H9 (cell line): Measurements from ENCODE around the gene FAM163B. TPM values are rescaled to one million over a fixed set of nuclear protein-coding genes. Genes with fewer than 3 reads are reported as not detected.

Experiments
- DNase-seq: peaks from one replicate; pipeline ENCODE4 v3.0.0-alpha.2; 2017
- H2AFZ ChIP-seq: one replicate; pipeline ENCODE4 v1.6.1; 2013; ENCODE audit warnings: mild to moderate bottlenecking, low read length, control low read depth, moderate library complexity
- H2AK5ac ChIP-seq: 2 replicates; pipeline ENCODE4 v1.6.1; 2013; ENCODE audit warnings: low read length, control low read depth, mixed read lengths; ENCODE audit not compliant: insufficient read length
- H2BK120ac ChIP-seq: one replicate; pipeline ENCODE4 v1.6.1; 2013; ENCODE audit warnings: low read depth, mild to moderate bottlenecking, low read length, control low read depth, inconsistent platforms; ENCODE audit not compliant: poor library complexity, severe bottlenecking
- H2BK12ac ChIP-seq: 2 replicates; pipeline ENCODE4 v1.6.1; 2013; ENCODE audit warnings: low read length, control low read depth, mixed read lengths, low read depth; ENCODE audit not compliant: insufficient read length
- H2BK15ac ChIP-seq: 2 replicates; pipeline ENCODE4 v1.6.1; 2013; ENCODE audit warnings: low read depth, low read length, control low read depth
- H2BK20ac ChIP-seq: one replicate; pipeline ENCODE4 v1.6.1; 2013; ENCODE audit warnings: low read depth, mild to moderate bottlenecking, low read length, control low read depth, inconsistent platforms; ENCODE audit not compliant: poor library complexity, severe bottlenecking
- H2BK5ac ChIP-seq: 2 replicates; pipeline ENCODE4 v1.6.1; 2013; ENCODE audit warnings: low read length, control low read depth, mixed read lengths; ENCODE audit not compliant: insufficient read length
- H3K14ac ChIP-seq: 2 replicates; pipeline ENCODE4 v1.6.1; 2013; ENCODE audit warnings: low read length, control low read depth; ENCODE audit not compliant: insufficient read depth
- H3K18ac ChIP-seq: 2 replicates; pipeline ENCODE4 v1.6.1; 2013; ENCODE audit warnings: low read depth, mild to moderate bottlenecking, mixed read lengths, low read length, control low read depth; ENCODE audit not compliant: insufficient read length
- H3K23ac ChIP-seq: 2 replicates; pipeline ENCODE4 v1.6.1; 2013; ENCODE audit warnings: low read length, control low read depth, mixed read lengths, low read depth; ENCODE audit not compliant: insufficient read length
- H3K23me2 ChIP-seq: 2 replicates; pipeline ENCODE4 v1.6.1; 2013; ENCODE audit warnings: low read depth, mild to moderate bottlenecking, mixed read lengths, low read length, control low read depth; ENCODE audit not compliant: insufficient read length, poor library complexity, severe bottlenecking
- H3K27ac ChIP-seq: 2 replicates; pipeline ENCODE4 v1.5.1; 2013; ENCODE audit warnings: low read length, control low read depth, mixed read lengths, low read depth; ENCODE audit not compliant: insufficient read length
- H3K27me3 ChIP-seq: 2 replicates; pipeline ENCODE4 v1.6.1; 2013; ENCODE audit warnings: low read length, control low read depth, inconsistent platforms; ENCODE audit not compliant: insufficient read depth
- H3K4ac ChIP-seq: 2 replicates; pipeline ENCODE4 v1.6.1; 2013; ENCODE audit warnings: low read depth, mild to moderate bottlenecking, control low read depth, inconsistent platforms, low read length, moderate library complexity
- H3K4me1 ChIP-seq: 2 replicates; pipeline ENCODE4 v1.6.1; 2013; ENCODE audit warnings: low read length, control low read depth, inconsistent platforms; ENCODE audit not compliant: insufficient read depth
- H3K4me2 ChIP-seq: 2 replicates; pipeline ENCODE4 v1.6.1; 2013; ENCODE audit warnings: low read length, control low read depth, mixed read lengths; ENCODE audit not compliant: insufficient read length, insufficient read depth
- H3K56ac ChIP-seq: 2 replicates; pipeline ENCODE4 v1.6.1; 2013; ENCODE audit warnings: low read depth, mild to moderate bottlenecking, mixed read lengths, low read length, control low read depth; ENCODE audit not compliant: insufficient read length
- H3K79me1 ChIP-seq: 2 replicates; pipeline ENCODE4 v1.6.1; 2013; ENCODE audit warnings: low read depth, mild to moderate bottlenecking, moderate library complexity, low read length, control low read depth, inconsistent platforms; ENCODE audit not compliant: insufficient read depth, poor library complexity, severe bottlenecking
- H3K79me2 ChIP-seq: 2 replicates; pipeline ENCODE4 v1.6.1; 2013; ENCODE audit warnings: low read length, control low read depth, inconsistent platforms; ENCODE audit not compliant: insufficient read depth
- H3K9ac ChIP-seq: 2 replicates; pipeline ENCODE4 v1.6.1; 2013; ENCODE audit warnings: low read length, control low read depth, mixed read lengths; ENCODE audit not compliant: insufficient read length; ENCODE audit errors: extremely low read depth
- H3K9me3 ChIP-seq: one replicate; pipeline ENCODE4 v1.6.1; 2013; ENCODE audit warnings: low read depth, low read length, inconsistent platforms; ENCODE audit not compliant: control insufficient read depth
- H3T11ph ChIP-seq: one replicate; pipeline ENCODE4 v1.6.1; 2013; ENCODE audit warnings: mild to moderate bottlenecking, low read length, control low read depth, inconsistent platforms
- H4K20me1 ChIP-seq: one replicate; pipeline ENCODE4 v1.6.1; 2013; ENCODE audit not compliant: control insufficient read depth, insufficient read length, insufficient read depth
- H4K5ac ChIP-seq: 2 replicates; pipeline ENCODE4 v1.6.1; 2013; ENCODE audit warnings: low read depth, mild to moderate bottlenecking, mixed read lengths, low read length, control low read depth; ENCODE audit not compliant: insufficient read length
- H4K8ac ChIP-seq: replicated peaks from 2 replicates; pipeline ENCODE4 v1.6.1; 2013; ENCODE audit warnings: low read length, control low read depth, mixed read lengths, low read depth; ENCODE audit not compliant: insufficient read length
- H4K91ac ChIP-seq: 2 replicates; pipeline ENCODE4 v1.6.1; 2013; ENCODE audit warnings: low read depth, mild to moderate bottlenecking, moderate library complexity, mixed read lengths, low read length, control low read depth; ENCODE audit not compliant: insufficient read length
- H3K27ac Mint-ChIP-seq, 3 experiments: 2 replicates in 2 of 3; 3 replicates in 1 of 3; pipeline ENCODE4 v1.8.0; 2020 to 2021; ENCODE audit warnings: mixed read lengths in 3 of 3, mild to moderate bottlenecking in 1 of 3, moderate library complexity in 1 of 3
- H3K27me3 Mint-ChIP-seq: 2 replicates; pipeline ENCODE4 v1.8.0; 2021; ENCODE audit warnings: low read depth, mild to moderate bottlenecking, moderate library complexity, mixed read lengths
- H3K36me3 Mint-ChIP-seq, 3 experiments: 2 replicates in 2 of 3; 3 replicates in 1 of 3; pipeline ENCODE4 v1.8.0; 2020 to 2021; ENCODE audit warnings: low read depth in 3 of 3, mixed read lengths in 3 of 3; ENCODE audit not compliant: insufficient read depth in 1 of 3
- H3K4me1 Mint-ChIP-seq, 2 experiments: 2 replicates each; pipeline ENCODE4 v1.8.0; 2020; ENCODE audit warnings: mixed read lengths in 2 of 2
- H3K4me3 Mint-ChIP-seq, 2 experiments: 2 replicates in 1 of 2; 3 replicates in 1 of 2; pipeline ENCODE4 v1.8.0; 2020 to 2021; ENCODE audit warnings: mild to moderate bottlenecking in 2 of 2, mixed read lengths in 2 of 2, moderate library complexity in 1 of 2
- H3K9me3 Mint-ChIP-seq, 2 experiments: 2 replicates in 1 of 2; 3 replicates in 1 of 2; pipeline ENCODE4 v1.8.0; 2020; ENCODE audit warnings: mild to moderate bottlenecking in 2 of 2, mixed read lengths in 2 of 2, moderate library complexity in 1 of 2
- WGBS: extraction: QIAGEN DNeasy Blood & Tissue Kit; methylation state at CpG from one replicate; pipeline ENCODE4 v1.1.7; 2013; ENCODE audit warnings: missing lambda C conversion rate, low lambda C conversion rate, mixed read lengths; ENCODE audit not compliant: insufficient read length; ENCODE audit errors: extremely low coverage; 5-methylcytosine and 5-hydroxymethylcytosine counted together
- total RNA-seq: library from RNA; stranded (reverse); gene quantifications from 2 replicates; pipeline ENCODE4 v1.2.1, GENCODE V29; 2021
- TF ChIP-seq, protein P1 (sequence below): fragments of 200-600 bp; sonication (generic); conservative IDR thresholded peaks from 3 replicates; pipeline ENCODE4 v1.8.0; 2021; ENCODE audit warnings: antibody characterized with exemption, mild to moderate bottlenecking

FAM163B gene
- total RNA-seq, 1 experiment from 2014 or later, result 0.39 TPM

DNA sequence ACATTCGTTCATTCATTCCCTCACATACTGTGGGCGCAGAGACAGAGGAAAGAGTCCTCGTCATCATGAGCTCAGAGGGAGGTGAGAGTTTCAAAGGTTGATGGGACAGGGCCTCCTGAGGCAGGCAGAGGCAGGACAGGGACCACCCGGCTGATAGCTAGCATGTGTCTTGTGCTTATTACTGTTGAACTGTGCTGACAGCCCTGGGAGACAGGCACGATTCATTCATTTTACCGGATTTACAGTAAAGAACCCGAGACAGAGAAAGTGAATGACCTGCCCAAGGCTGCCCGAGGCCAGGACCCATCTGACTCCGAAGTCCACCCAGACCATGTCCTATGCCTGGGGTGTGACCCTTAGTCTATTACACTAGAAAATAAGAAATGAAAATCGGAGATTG, 4.9 kb upstream of the FAM163B start:
- H3K9me3 ChIP-seq, result no peaks in the 10 kb centered on the region
- no peak overlapping the region for H3K4me2 ChIP-seq
- no peak overlapping the region for H2AK5ac ChIP-seq
- H3K79me1 ChIP-seq, result no peaks in the 10 kb centered on the region
- H3K79me2 ChIP-seq, result no peaks in the 10 kb centered on the region
- no peak for DNase-seq
- no peaks in the 10 kb centered on the region for H3K23me2 ChIP-seq
- Mint-ChIP-seq H3K4me1 (peaks cover 6 to 17% of the 10 kb centered on the region in 2 experiments), H3K27me3 (peaks cover 78% of the 10 kb centered on the region), H3K9me3 (no peaks in the 10 kb centered on the region; a peak in 2 of 5 replicates), H3K27ac (no peak overlapping the region), H3K4me3 (no peak overlapping the region), H3K36me3 (no peaks in the 10 kb centered on the region)
- H4K5ac ChIP-seq, result no peak overlapping the region
- TF ChIP-seq, protein P1, sequence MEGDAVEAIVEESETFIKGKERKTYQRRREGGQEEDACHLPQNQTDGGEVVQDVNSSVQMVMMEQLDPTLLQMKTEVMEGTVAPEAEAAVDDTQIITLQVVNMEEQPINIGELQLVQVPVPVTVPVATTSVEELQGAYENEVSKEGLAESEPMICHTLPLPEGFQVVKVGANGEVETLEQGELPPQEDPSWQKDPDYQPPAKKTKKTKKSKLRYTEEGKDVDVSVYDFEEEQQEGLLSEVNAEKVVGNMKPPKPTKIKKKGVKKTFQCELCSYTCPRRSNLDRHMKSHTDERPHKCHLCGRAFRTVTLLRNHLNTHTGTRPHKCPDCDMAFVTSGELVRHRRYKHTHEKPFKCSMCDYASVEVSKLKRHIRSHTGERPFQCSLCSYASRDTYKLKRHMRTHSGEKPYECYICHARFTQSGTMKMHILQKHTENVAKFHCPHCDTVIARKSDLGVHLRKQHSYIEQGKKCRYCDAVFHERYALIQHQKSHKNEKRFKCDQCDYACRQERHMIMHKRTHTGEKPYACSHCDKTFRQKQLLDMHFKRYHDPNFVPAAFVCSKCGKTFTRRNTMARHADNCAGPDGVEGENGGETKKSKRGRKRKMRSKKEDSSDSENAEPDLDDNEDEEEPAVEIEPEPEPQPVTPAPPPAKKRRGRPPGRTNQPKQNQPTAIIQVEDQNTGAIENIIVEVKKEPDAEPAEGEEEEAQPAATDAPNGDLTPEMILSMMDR, result no peak
- no peak overlapping the region for H2BK5ac ChIP-seq
- no CpG with 5 or more reads among the region's 10 CpGs for WGBS
- no peak overlapping the region for H3K56ac ChIP-seq
- H3K14ac ChIP-seq, result no peak overlapping the region
- no peaks in the 10 kb centered on the region for H3K4me1 ChIP-seq
- H4K8ac ChIP-seq, result no peak overlapping the region
- no peak overlapping the region for H3K18ac ChIP-seq
- no peak overlapping the region for H4K91ac ChIP-seq
- H2AFZ ChIP-seq, result no peak overlapping the region
- no peak overlapping the region for H3K23ac ChIP-seq
- no peak overlapping the region for H3T11ph ChIP-seq
- no peak overlapping the region for H2BK15ac ChIP-seq
- no peaks in the 10 kb centered on the region for H4K20me1 ChIP-seq
- H3K4ac ChIP-seq, result no peak overlapping the region
- H3K27ac ChIP-seq, result no peak overlapping the region
- no peak overlapping the region for H2BK20ac ChIP-seq
- no peak overlapping the region for H2BK12ac ChIP-seq
- H2BK120ac ChIP-seq, result no peak overlapping the region
- no peak overlapping the region for H3K9ac ChIP-seq
- no peaks in the 10 kb centered on the region; the same call in 1 of the 2 replicates for H3K27me3 ChIP-seq
